NCI-H128 (cell line): ENCODE data around the gene QSOX1.
A peak's percentile ranks its signal among the peaks of the same experiment; 100 is the strongest.

Experiments
- DNase-seq: peaks from one replicate; lab custom pipeline; 2025; ENCODE audit not compliant: unreplicated experiment; lab: John Stamatoyannopoulos, UW

The QSOX1 gene

GRCh38 chr1:180169640-180170195, 15.0 kb downstream of the QSOX1 start:
- no peak for DNase-seq

GRCh38 chr1:180170546-180171151, 16.0 kb downstream of the QSOX1 start:
- no peak for DNase-seq

DNA sequence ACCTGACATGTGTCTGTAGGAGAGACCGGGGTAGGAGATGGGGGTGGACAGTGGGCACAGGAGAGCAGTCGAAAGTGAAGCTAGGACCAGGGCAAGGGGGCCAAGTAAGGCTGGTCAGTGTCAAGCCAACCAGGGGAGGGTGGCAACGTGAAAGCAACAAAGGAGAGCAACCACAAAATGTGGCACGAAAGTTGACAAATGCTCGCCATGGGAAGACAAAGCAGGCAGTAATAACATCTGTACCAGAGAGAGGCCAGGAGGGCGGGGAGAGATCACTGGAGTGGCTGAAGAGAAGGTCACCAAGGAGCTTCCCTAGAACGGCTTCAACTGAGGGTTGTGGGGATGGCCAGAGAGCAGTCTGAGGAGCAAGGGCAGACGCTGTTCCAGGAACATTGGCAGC, 17.0 kb downstream of the QSOX1 start:
- DNase-seq = no peak

GRCh38 chr1:180173451-180173850, 18.8 kb downstream of the QSOX1 start:
- DNase-seq = no peak

DNA sequence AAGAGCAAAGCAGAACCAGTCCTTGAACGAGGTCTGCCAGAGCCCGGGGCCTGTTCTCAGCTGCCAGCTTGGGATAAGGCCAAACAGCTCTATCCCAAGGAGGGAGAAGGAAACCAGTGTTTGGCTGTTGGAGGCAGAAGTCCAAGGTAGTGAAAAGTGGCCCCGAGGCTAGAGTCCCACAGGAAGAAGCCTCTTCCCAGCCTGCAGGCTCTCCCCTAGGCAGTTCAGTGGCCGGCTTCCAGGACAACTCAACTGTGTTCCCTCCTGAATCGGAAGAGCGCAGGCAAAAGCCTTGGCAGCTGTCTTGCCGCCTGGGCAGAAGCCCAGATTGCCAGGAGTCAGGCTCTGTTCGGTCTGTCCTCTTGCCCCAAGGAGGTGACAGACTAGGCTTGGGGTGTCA, 19.3 kb downstream of the QSOX1 start:
- DNase-seq = no peak

- no peak for DNase-seq
These were observed 20.6 kb downstream of the QSOX1 start for GRCh38 chr1:180175291-180175690.

- DNase-seq = no peak
These were observed 21.1 kb downstream of the QSOX1 start for GRCh38 chr1:180175806-180176205.

- DNase-seq = no peak
These were observed 22.3 kb downstream of the QSOX1 start for GRCh38 chr1:180176965-180177364.

- DNase-seq = no peak
These were observed 23.3 kb downstream of the QSOX1 start for GRCh38 chr1:180177931-180178330.

DNA sequence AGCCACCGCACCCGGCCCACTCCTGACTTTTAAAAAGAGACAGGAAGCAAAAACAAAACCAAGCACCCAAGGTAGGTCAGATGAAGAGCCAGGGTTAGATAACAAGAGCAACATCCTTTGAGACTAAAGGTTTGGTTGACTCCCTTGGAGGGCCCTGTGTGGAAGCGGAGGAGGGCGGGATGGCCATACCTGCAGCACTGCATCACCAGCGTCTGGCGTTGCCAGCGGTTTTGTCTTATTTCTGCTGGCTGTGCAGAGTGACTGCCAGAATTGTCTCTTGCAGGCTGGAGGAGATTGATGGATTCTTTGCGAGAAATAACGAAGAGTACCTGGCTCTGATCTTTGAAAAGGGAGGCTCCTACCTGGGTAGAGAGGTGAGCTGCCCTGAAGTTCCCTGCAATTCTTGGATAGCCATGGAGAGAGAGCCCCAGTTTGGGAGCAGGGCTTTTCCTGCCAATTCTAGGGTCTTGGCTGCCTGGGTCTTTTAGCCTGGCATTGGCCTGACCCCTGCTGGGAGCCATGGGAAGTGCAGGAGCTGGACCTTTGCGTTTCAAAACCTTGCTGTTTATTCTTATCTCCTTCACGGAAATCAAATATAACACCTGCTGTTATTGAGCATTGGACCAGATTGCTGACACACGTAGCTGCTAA, 24.0 kb downstream of the QSOX1 start:
- peak; percentile 45 for DNase-seq

DNA sequence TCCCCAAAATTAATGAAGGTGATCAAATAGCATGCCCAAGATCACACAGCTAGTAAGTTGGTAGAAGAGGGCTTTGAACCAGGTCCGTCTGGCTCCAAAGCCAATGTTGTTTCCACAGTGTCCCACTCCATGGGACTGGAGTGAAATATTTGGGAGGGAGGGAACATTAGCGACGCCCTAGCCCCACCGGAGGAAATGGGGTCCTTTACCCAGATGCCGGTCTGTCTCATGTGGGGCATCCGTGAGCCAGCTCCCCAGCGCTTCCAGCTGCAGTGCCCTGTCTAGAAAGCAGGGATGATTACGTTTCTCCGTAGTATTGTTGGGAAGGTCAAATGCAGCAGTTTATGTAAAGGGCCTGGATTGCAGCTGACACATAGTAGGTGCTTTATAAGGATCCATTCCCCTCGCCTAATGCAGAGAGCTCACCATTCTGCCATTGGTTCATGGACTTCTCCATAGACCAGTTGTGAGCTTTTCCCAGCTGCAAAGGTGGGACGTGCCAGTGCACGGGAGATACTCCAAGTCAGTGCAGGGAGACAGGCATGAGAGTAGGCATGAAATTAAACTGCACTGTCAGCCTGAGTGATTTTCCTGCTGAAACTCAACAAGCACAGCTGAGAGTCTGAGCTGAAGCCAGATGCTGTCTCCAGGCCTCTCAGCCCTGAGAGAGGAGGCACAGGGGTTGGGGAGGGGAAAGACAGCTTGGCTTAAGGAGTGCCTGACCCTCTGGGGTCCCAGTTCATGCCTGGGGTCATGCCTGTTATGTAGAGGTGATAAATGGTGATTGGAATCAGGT, 24.7 kb downstream of the QSOX1 start:
- no peak for DNase-seq

DNA sequence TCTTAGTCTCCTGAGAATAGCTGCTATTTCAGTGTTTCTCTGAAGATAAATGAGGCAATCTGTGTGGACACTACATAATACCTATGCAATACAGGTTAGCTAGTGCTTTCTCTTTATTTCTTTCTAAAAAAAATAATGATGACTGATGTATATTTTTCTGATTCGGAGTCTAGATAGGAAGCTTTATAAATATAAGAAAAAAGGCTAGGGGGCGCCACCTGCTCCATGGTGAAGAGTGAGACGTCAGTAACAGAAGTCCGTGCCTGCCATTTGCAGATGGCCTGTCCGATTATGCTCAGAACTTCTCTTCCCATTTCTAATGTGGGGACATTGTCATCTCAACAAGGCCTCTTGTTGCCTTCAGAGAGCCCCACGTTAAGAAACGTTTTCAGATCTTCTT, 26.4 kb downstream of the QSOX1 start:
- no peak for DNase-seq

GRCh38 chr1:180181996-180182642, 27.4 kb downstream of the QSOX1 start:
- DNase-seq = no peak

DNA sequence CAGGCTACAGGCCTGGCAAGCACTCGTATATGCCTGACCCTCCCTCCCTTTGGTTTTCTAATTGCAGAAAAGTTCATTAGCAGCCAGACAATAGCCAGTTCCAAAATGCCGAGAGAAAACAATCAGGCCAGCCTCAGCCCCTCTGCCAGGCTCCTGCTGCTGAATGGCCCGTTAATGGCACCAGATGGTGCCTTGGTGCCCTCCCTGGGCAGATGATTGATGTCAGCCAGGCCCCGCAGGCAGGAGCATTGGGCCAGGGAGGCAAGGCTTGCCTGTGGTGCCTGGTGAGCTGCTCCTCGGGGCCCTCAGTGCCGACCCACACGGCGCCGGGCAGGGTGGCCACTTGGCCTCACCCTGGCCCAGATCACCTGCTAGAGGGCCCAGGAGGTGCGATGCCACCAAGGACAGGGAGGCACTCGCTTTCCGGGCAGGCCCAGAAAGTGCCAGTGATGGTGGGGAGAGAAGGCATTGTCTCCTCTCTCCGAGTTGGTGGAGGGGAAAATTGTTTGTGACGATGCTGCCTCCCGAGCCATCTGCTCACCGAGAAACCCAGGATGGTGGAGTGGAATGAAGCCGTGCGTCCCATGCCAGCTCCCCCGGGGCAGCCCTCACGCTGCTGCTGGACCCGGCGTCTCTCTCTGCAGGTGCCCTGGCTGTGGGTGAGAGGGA, 28.1 kb downstream of the QSOX1 start:
- DNase-seq = no peak

DNA sequence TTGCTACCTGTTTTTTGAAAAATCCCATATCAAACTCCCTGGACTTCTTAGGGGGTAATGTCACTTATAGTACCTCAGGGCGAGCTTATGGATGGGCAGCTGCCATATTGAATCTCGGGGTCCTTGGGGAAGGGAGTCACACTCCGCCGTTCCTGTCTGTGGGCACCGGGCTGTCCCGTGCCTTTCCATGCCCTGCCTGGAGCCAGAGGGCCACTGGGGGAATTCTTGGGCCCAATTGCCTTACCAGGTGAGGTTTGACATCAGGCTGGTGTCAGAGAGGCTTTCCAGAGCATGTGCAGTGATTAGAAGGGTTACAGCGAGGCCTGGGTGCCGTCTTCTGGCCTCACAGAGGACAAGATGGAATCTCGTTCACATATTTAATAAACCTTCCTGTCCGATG, 28.8 kb downstream of the QSOX1 start:
- no peak for DNase-seq

DNA sequence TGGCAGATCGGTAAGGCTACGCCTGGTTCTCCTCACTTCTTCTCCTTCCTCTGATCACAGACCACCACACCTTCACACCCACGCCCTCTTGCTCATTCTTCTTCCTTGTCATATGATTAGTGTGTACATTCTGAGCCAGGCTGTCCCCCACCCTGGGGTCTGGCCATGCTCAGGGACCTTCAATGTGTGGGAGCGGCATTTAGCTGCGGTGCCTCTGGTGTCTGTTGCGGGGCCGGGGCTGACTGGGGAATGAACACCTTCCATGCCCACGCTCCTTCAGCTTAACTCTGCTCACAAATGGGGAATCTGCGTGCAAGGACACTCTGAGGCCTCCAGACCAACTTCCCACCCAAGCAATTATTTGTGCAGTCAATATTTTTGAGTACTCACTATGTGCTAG, 29.4 kb downstream of the QSOX1 start:
- DNase-seq = no peak

DNA sequence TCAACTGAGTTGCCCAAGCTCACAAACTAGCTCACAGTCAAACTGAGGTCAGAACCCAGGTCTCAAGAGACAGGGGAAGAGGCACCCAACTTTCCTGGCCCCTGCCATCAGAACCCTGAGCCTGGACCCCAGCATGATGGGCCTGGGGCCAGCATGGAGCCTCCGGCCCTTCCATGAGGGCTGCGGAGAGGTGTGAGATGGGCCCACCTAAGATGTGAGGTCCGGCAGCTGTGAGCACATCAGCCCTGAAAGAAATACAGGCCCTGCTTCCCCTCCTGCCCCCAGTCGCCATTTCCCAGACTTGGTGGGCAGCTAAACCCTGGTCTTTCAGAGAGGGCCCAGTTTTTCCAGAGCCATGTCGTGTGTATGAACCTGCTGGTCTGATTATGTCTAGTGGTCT, 30.6 kb downstream of the QSOX1 start:
- DNase-seq = no peak

DNA sequence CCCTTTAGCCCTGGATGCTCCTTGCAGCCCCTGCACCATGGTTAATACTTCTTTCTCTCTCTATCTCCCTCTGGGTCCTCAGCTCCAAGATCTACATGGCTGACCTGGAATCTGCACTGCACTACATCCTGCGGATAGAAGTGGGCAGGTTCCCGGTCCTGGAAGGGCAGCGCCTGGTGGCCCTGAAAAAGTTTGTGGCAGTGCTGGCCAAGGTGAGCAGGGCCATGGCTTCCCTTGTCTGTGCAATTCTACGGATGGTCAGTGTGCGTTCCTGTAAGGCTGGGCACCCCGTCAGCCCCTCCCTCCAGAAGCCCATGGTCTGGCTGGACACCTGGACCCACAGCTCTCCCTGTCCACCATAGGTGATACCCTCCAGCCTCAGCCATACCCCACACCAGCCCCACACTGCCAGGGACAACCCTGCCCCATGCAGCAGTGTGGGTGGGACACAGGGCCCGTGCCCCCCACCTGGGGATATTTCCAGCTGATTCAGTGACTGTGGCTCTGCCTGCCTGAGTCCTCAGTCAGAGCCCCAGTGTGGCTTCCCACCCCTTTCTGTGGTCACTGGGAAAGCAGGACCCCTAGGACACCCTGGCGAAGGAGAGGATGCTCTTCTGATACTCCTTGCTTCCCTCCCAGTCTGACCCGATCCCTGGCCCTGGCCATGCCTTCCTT, 31.4 kb downstream of the QSOX1 start:
- DNase-seq = no peak

- DNase-seq = no peak
These were observed 32.2 kb downstream of the QSOX1 start for GRCh38 chr1:180186831-180187230.

DNA sequence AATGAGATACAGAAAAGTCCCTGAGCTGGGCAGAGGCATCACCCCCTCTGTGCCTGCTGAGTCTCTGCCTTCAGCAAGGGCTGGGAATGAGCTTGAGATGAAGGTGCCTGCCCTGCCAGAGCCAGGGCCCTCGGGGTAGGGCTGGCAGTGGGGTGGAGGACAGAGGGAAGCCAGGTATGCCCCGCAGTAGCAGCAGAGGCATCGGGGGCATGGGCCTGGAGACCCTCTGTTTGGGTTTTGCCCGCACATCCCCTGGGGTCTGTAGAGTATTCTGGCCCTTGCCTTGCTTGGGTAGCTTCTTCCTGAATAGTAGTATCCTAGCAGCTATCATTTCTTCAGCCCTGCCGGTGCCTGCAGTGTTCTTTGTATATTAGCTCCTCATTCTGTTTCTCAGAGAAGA, 33.0 kb downstream of the QSOX1 start:
- no peak for DNase-seq
